Measurements from ENCODE around the gene DHODH. TPM values are rescaled to one million over a fixed set of nuclear protein-coding genes. Genes with fewer than 3 reads are reported as not detected.

Gene DHODH
- total RNA-seq, 1 donor from 2014 or later: 7.9 TPM

GRCh38 chr16:71969353-71969752 is 39.2 kb upstream of the DHODH start:
- no peaks in the 10 kb centered on the region for H3K36me3 ChIP-seq (ENCODE audit: control insufficient read depth, insufficient read depth, low read length)
- no peaks in the 10 kb centered on the region for H3K27me3 ChIP-seq (ENCODE audit: control insufficient read depth, insufficient read depth, low read length)
- no peak for DNase-seq (ENCODE audit: low read depth)
- TF ChIP-seq CTCF (IDR thresholded peaks at IDR 0.05; ENCODE audit: insufficient read depth, low read length, poor library complexity, severe bottlenecking): no peak
- H3K4me3 ChIP-seq (ENCODE audit: low read depth, low read length): no peak overlapping the region

- Histone ChIP-seq H3K4me3 (ENCODE audit: low read depth, low read length) (no peak overlapping the region), H3K27me3 (ENCODE audit: control insufficient read depth, insufficient read depth, low read length) (no peaks in the 10 kb centered on the region), H3K36me3 (ENCODE audit: control insufficient read depth, insufficient read depth, low read length) (no peaks in the 10 kb centered on the region)
- TF ChIP-seq CTCF (IDR thresholded peaks at IDR 0.05; ENCODE audit: insufficient read depth, low read length, poor library complexity, severe bottlenecking): no peak
- DNase-seq (ENCODE audit: low read depth): no peak
These were observed 37.0 kb upstream of the DHODH start for GRCh38 chr16:71971571-71971970.

GRCh38 chr16:71972356-71972755 is 36.2 kb upstream of the DHODH start:
- no peak for DNase-seq (ENCODE audit: low read depth)
- no peak for TF ChIP-seq CTCF (IDR thresholded peaks at IDR 0.05; ENCODE audit: insufficient read depth, low read length, poor library complexity, severe bottlenecking)
- H3K4me3 ChIP-seq (ENCODE audit: low read depth, low read length): no peak overlapping the region
- no peaks in the 10 kb centered on the region for H3K27me3 ChIP-seq (ENCODE audit: control insufficient read depth, insufficient read depth, low read length)
- no peaks in the 10 kb centered on the region for H3K36me3 ChIP-seq (ENCODE audit: control insufficient read depth, insufficient read depth, low read length)

GRCh38 chr16:71973001-71973400 is 35.5 kb upstream of the DHODH start:
- Histone ChIP-seq H3K27me3 (ENCODE audit: control insufficient read depth, insufficient read depth, low read length) (no peaks in the 10 kb centered on the region), H3K4me3 (ENCODE audit: low read depth, low read length) (no peak overlapping the region), H3K36me3 (ENCODE audit: control insufficient read depth, insufficient read depth, low read length) (no peaks in the 10 kb centered on the region)
- no peak for TF ChIP-seq CTCF (IDR thresholded peaks at IDR 0.05; ENCODE audit: insufficient read depth, low read length, poor library complexity, severe bottlenecking)
- DNase-seq (ENCODE audit: low read depth): no peak

DNA sequence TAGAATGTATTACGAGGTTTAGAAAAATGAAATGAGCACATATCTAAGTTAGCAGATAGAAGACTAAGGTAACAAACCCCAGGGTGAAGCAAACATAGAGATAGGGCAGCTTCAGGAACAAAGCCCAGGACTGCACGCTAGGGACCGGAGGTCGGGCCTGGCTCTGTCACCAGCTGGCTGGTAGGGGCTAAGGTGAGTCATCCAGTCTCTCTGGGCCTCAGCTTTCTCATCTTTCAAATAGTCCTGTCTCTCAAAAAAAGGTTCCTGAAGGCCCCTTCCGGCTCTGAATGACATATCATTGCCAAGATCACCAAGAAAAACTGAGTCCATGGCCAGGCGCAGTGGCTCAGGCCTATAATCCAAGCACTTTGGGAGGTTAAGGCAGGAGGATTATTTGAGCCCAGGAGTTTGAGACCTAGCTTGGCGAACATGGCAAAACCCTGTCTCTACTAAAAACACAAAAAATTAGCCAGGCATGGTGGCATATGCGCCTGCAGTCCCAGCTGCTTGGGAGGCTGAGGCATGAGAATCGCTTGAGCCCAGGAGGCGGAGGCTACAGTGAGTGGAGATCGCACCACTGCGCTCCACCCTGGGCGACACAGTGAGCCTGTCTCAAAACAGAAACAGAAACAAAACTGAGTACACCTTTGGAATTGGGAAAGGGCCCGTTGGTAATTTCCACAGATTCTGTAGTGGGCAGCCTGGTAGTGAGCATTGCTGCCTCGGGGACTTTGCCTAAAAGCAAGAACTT is 34.3 kb upstream of the DHODH start:
- H3K27me3 ChIP-seq (ENCODE audit: control insufficient read depth, insufficient read depth, low read length): no peaks in the 10 kb centered on the region
- no peak overlapping the region for H3K4me3 ChIP-seq (ENCODE audit: low read depth, low read length)
- H3K36me3 ChIP-seq (ENCODE audit: control insufficient read depth, insufficient read depth, low read length): no peaks in the 10 kb centered on the region
- no peak for TF ChIP-seq CTCF (IDR thresholded peaks at IDR 0.05; ENCODE audit: insufficient read depth, low read length, poor library complexity, severe bottlenecking)
- DNase-seq (ENCODE audit: low read depth): no peak
